Choroid plexus epithelial cell (primary cell): ENCODE data around the gene GORASP1.
A peak's percentile ranks its signal among the peaks of the same experiment; 100 is the strongest.

Source experiments
- DNase-seq: peaks from one replicate; pipeline ENCODE4 v3.0.0-alpha.2; 2010; ENCODE audit warnings: low read depth
- H3K4me3 ChIP-seq: 2 replicates; pipeline ENCODE4 v1.5.1; 2011; ENCODE audit warnings: low read depth, mild to moderate bottlenecking, control low read depth, low read length, moderate library complexity
- TF ChIP-seq, protein P1 (sequence below): conservative IDR thresholded peaks from 2 replicates; pipeline ENCODE4 v1.5.1; 2011; ENCODE audit warnings: low read depth, mild to moderate bottlenecking, control low read depth, inconsistent platforms, low read length, moderate library complexity

The GORASP1 gene

DNA sequence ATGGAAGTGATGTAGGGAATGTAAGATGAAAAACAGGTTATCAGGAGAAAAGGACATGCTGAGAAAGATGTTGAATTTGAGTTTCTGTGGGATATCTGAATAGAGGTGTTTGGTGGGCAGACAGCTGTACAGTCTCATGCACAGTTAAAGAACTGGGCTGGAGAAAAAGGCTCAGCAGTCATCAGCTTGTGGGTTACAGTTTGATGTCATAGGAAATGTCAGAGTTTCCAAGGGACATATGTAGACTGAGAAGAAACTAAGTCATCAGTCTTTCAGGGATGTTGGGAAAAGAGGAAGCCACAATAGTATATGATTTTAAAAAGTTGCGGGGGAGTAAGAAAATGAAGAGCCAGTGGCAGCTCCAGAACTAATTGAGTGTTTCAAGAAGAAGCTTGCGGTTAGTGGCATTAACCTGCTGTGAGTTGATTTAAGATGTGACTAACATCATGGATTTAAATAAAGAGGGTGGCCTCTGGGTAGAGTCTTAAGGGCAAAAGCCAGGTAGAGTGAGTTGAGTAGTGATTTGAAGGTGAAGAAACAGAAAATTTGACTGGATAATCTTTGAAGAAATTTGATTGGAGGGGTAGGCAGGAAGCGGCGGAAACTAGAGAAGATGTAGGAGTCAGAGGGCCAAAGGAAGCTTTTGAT is 24.6 kb downstream of the GORASP1 start:
- TF ChIP-seq, protein P1, sequence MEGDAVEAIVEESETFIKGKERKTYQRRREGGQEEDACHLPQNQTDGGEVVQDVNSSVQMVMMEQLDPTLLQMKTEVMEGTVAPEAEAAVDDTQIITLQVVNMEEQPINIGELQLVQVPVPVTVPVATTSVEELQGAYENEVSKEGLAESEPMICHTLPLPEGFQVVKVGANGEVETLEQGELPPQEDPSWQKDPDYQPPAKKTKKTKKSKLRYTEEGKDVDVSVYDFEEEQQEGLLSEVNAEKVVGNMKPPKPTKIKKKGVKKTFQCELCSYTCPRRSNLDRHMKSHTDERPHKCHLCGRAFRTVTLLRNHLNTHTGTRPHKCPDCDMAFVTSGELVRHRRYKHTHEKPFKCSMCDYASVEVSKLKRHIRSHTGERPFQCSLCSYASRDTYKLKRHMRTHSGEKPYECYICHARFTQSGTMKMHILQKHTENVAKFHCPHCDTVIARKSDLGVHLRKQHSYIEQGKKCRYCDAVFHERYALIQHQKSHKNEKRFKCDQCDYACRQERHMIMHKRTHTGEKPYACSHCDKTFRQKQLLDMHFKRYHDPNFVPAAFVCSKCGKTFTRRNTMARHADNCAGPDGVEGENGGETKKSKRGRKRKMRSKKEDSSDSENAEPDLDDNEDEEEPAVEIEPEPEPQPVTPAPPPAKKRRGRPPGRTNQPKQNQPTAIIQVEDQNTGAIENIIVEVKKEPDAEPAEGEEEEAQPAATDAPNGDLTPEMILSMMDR: no peak
- no peak overlapping the region for H3K4me3 ChIP-seq
- DNase-seq: no peak

DNA sequence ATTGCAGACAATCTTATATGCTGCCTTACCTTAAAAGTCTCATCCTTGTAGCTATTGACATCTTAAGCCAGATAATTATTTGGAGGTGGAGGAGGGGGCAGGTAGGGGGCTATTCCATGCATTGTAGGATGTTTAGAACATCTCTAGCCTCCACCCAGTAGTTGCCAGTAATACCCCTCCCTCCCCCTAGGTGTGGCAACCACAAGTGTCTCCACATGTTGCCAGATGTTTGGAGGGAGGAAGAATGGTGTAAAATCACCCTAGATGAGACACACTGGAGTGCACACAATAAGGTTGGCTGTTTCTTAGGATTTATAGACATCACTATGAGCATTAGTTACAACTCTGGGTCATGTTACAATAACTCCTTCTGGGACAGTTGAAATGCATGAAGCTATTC is 27.4 kb downstream of the GORASP1 start:
- TF ChIP-seq, protein P1: no peak
- DNase-seq: no peak

DNA sequence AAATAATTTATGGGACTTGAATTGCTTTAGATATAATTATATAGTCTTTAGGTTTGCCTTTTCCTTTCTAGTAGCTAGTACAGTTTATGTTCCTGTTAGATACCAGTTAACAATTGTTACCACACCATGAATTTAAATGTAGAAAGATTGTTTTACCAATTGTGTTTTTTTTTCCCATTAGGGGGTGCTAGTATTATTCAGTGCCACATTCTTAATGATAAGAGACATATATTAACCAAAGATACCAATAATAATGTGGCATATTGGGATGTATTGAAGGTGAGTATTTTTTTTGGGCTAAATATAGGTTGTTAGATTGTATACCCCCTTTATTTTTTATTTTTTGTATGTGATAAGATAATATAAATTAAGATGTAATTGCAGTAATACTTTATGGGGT is 27.9 kb downstream of the GORASP1 start:
- TF ChIP-seq, protein P1: no peak
- H3K4me3 ChIP-seq: no peak overlapping the region
- DNase-seq: no peak

More for the DNA sequence above, 27.4 kb downstream of the GORASP1 start:
- H3K4me3 ChIP-seq: no peak overlapping the region

DNA sequence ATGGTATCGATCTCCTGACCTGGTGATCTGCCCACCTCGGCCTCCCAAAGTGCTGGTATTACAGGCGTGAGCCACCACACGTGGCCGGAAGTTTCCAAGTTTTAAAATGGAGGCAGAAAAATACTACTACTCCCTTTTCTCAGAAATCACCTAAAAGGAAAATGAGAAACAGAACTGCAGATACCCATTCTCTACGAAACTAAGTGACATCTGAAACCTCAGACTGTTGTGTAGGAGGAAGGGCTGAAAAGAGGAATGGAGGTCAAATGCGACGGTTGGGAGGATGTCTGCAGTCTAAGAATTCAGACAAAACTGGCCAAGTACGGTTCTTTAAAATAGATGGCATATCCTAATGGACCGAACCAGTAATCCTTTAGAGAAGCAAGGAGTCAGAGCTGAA is 31.5 kb downstream of the GORASP1 start:
- DNase-seq: no peak
- TF ChIP-seq, protein P1: no peak
- H3K4me3 ChIP-seq: no peak overlapping the region

DNA sequence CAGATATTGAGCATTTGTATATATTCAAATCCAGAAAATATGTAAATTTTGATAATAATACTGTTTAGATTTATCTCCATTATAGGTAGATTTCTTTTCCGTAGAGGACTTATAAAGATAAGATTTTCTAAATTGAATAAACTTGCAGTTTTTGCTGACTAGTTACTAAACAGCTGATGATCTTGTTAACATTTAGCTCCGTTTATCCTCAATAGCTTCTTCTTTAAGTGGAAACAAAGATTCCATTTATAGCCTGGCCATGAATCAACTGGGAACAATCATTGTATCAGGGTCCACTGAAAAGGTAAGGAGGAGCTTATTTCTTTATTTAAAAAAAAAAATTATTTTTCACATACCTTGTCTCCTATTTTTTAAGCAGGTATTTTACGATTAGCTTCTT is 38.9 kb downstream of the GORASP1 start:
- no peak for DNase-seq
- TF ChIP-seq, protein P1: no peak
- no peak overlapping the region for H3K4me3 ChIP-seq

DNA sequence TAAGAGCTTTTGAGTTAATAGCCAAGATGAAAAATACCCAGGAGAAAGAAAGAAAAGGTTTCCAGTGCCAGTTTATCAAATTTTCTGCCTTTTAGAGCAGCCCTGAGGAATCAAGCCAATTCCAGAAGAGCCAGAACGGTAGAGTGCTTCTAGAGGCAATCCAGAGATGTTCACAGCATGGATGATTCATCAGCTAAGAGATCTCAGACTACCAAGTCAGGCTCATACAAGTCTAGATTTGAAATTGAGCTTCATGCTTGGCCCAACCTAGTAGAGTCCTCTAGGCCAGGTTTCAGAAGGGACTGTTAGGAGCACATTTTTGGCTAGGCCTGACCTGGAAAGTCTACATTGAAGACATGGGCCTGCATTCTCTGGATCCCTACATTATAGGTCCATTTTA is 40.1 kb downstream of the GORASP1 start:
- H3K4me3 ChIP-seq: no peak overlapping the region
- peak; percentile 19 for DNase-seq
- TF ChIP-seq, protein P1: no peak

DNA sequence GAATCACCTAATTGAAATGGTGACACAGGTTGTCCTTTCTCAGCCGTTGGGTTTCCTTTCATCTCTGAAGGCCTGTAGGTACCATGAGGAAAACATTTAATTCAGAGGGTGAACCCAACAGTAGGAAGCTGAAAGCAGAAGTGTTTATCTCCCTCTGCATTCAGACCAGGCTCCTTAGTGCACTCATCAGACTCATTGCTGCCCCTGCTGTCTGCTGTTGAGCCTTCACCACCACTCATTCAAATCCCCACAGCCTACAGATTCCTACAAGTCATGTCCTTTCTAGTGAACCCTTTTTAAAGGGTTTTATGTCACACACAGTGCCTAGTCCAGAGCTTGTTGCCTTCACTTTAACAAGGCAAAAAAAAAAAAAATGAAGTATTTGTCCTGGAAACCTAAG is 42.2 kb downstream of the GORASP1 start:
- no peak overlapping the region for H3K4me3 ChIP-seq
- TF ChIP-seq, protein P1: peak; percentile 82
- peak; percentile 77 for DNase-seq
